Brain microvascular endothelial cell (primary cell): ENCODE measurements around the gene ARHGAP8.
A peak's percentile ranks its signal among the peaks of the same experiment; 100 is the strongest.

ENCODE experiments used
- DNase-seq: peaks from one replicate; pipeline ENCODE4 v3.0.0-alpha.2; 2020
- H3K27ac ChIP-seq: fragments of 250-450 bp; sonication (Bioruptor Pico); 2 replicates; pipeline ENCODE4 v1.5.1; 2020; ENCODE audit warnings: mild to moderate bottlenecking, moderate library complexity
- H3K27me3 ChIP-seq: fragments of 250-450 bp; sonication (Bioruptor Pico); replicated peaks from 2 replicates; pipeline ENCODE4 v1.5.1; 2020; ENCODE audit warnings: mild to moderate bottlenecking
- H3K36me3 ChIP-seq: fragments of 250-450 bp; sonication (Bioruptor Pico); replicated peaks from 2 replicates; pipeline ENCODE4 v1.5.1; 2020; ENCODE audit warnings: mild to moderate bottlenecking
- H3K4me3 ChIP-seq: 2 replicates; pipeline ENCODE4 v1.5.1; 2011; ENCODE audit warnings: low read depth, mild to moderate bottlenecking, control low read depth, low read length, moderate library complexity
- in situ Hi-C: cut with HindIII; loops from 2 replicates; pipeline ENCODE4 v1.10.0; 2017; ENCODE audit warnings: low sequenced_read_pairs, low pct_ligation_motif_present
- TF ChIP-seq, protein P1 (sequence below): IDR thresholded peaks from 2 replicates; pipeline ENCODE4 v1.5.1; 2011; ENCODE audit warnings: low read depth, mild to moderate bottlenecking, moderate library complexity, low read length, control low read depth, inconsistent platforms; ENCODE audit errors: missing control alignments

The ARHGAP8 gene

DNA sequence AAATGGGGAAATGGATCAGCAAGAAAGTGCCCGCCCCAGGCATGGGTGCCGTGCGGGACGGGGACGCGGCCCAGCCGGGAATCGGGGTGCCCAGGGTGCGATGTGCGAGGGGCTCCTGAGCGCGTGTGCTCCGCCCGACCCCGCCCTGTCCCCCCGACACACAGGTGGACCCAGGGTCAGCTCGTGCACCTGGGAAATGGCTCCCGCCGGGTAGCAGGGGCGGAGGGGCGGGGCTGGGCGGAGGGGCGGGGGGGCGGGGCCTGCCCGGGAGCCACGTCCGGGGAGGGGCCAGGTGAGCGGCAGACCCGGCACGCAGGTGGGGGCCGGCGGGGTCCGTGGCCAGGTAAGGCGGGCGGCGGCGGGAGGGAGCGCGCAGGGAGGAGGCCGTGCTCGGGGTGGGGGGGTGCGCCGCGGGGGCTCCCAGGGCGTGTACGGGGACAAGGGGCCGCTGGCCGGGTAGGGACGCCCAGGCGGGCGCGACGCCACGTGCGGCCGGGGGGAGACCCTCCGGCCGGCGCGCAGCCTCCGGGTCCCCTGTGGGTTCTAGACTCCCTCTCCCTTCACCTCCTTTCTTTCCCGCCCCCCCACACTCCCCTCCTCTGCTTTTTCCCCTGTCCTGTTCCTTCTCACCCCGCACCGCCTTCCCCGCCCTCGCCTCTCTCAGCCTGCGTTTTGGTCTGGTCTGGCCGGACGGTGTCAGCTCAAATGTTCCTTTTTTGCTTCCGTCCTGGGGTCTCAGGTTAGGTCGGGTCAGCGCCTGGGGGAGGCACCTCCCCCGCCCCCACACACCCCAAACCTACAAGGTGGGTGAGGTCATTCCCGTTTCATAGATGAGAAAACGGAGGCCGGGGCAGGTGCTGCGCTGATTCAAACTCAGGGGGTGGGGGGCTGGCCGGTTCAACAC is at the start of gene ARHGAP8:
Gene ARHGAP8 (plus strand): TSS at position 291 of the 904 bp plus-strand sequence. CDS start 33,953 bp downstream, outside the sequence.
- in situ Hi-C loops = no loop called here
- TF ChIP-seq, protein P1, sequence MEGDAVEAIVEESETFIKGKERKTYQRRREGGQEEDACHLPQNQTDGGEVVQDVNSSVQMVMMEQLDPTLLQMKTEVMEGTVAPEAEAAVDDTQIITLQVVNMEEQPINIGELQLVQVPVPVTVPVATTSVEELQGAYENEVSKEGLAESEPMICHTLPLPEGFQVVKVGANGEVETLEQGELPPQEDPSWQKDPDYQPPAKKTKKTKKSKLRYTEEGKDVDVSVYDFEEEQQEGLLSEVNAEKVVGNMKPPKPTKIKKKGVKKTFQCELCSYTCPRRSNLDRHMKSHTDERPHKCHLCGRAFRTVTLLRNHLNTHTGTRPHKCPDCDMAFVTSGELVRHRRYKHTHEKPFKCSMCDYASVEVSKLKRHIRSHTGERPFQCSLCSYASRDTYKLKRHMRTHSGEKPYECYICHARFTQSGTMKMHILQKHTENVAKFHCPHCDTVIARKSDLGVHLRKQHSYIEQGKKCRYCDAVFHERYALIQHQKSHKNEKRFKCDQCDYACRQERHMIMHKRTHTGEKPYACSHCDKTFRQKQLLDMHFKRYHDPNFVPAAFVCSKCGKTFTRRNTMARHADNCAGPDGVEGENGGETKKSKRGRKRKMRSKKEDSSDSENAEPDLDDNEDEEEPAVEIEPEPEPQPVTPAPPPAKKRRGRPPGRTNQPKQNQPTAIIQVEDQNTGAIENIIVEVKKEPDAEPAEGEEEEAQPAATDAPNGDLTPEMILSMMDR = no peak
- Histone ChIP-seq H3K4me3 (no peak within 1 kb of the TSS), H3K36me3 (no peaks in the 10 kb centered on the region), H3K27ac (no peak within 1 kb of the TSS), H3K27me3 (peaks cover 32% of the 10 kb centered on the region)
- no peak for DNase-seq

DNA sequence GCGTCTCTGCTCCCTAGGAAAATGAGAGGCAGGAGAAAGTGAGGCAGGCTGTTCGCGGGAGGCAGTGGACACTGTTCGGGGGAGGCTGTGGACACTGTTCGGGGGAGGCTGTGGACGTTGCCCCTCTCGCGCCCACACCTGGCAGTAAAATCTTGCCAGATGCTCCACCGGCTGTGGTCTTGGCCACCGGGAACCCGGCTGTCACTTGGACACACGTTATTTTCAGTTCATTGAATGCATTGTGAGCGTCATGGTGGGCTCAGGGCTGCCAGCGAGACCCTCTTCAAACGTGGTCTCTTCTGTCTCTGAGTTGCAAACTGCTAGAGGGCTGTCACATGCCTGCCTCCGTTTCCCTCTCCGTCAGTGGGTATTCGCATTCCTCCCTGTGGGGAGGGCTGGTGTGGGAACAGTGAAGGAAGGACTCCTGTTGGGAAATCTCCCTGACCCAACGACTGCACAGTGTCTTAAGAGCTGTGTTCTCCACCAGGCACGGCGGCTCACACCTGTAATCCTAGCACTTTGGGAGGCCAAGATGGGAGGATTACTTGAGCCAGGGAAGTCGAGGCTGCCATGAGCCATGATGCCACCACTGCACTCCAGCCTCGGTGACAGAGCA is 49.0 kb upstream of the ARHGAP8 start:
- Histone ChIP-seq H3K4me3 (peak overlapping the region; percentile 52), H3K27ac (no peak overlapping the region), H3K36me3 (no peaks in the 10 kb centered on the region), H3K27me3 (no peaks in the 10 kb centered on the region)
- in situ Hi-C loops = no loop called here
- TF ChIP-seq, protein P1 = no peak
- no peak for DNase-seq

DNA sequence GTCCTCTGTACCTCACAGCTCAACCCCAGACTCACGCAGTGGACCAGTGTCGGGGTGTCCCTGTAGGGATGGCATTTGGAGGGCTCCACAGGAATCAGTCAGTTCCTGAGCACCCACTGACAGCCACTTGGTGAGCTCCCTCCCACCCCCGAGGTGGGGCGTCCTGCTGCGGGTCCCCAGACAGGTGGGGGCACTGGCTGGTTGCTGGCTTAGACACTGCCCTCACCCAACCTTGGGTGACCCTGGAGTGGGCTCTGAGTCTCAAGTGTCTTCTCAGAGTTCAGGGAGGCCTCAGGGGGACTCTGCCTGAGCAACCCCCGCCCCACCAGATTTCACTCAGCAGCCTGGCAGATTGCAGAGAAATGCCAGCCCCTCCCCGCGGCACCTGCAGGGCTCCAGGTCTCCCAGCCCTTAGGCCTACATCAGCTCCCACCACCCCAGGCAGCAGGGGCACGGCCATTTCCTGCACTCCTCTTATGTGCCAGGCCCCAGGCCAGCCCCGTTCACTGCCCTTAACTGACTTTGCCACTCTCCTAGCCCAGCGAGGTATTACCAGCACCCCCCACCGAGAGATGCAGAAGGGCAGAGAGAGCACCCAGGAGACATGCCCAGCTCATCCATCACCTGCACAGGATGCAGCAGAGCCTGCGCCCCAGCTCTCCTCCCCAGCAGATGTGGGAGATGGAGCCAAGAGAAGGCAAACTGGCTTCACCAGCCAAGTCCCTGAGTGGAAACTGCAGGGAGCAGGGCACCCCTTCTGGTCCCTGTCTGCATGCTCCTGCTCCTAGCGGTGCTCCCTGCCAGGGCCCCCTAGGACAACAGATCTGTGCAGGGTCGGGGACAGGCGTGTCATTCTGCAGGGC is 48.0 kb upstream of the ARHGAP8 start:
- TF ChIP-seq, protein P1 = no peak
- in situ Hi-C loops = no loop called here
- H3K27me3 ChIP-seq = no peaks in the 10 kb centered on the region
- no peaks in the 10 kb centered on the region for H3K36me3 ChIP-seq
- H3K4me3 ChIP-seq = no peak overlapping the region
- DNase-seq = no peak
- no peak overlapping the region for H3K27ac ChIP-seq

DNA sequence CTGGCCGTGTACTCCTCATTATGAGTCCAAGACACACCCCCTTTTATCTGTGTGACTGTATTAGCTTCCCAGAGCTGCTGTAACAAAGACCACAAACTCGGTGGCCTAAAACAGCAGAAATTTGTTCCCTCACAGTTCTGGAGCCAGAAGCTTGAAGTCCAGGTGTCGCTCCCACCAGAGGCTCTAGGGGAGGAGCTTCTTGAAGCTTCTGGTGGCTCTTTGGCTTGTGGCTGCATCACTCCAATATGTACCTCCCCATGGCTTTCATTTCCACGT is 47.4 kb upstream of the ARHGAP8 start:
- H3K36me3 ChIP-seq = no peaks in the 10 kb centered on the region
- no peaks in the 10 kb centered on the region for H3K27me3 ChIP-seq
- TF ChIP-seq, protein P1 = no peak
- in situ Hi-C loops = no loop called here
- no peak overlapping the region for H3K4me3 ChIP-seq
- no peak for DNase-seq
- H3K27ac ChIP-seq = no peak overlapping the region

DNA sequence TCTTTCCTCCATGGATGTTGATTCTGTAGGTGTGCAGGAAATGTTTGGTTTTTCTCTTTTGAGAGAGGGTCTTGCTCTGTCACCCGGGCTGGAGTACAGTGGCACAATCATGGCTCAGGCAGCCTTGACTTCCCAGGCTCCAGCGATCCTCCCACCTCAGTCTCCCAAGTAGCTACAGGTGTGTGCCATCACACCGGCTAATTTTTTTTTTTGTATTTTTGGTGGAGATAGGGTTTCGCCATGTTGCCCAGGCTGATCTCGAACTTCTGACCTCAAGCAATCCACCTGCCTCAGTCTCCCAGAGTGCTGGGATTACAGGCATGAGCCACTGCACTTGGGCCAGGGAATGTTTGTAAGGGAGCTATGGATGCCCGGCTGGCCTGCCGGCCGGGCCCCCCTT is 45.9 kb upstream of the ARHGAP8 start:
- DNase-seq = no peak
- Histone ChIP-seq H3K27me3 (no peaks in the 10 kb centered on the region), H3K4me3 (no peak overlapping the region), H3K36me3 (no peaks in the 10 kb centered on the region), H3K27ac (no peak overlapping the region)
- TF ChIP-seq, protein P1 = no peak
- in situ Hi-C loops = no loop called here
